Activated CD8-positive, alpha-beta memory T cell treated with anti-CD3 and anti-CD28 coated beads, Interleukin-2, amount 10 ng/mL, durations not matched to agents 7 days and 5 days (primary cell): Measurements from ENCODE around the gene EFNA5. TPM values are rescaled to one million over a fixed set of nuclear protein-coding genes. Genes with fewer than 3 reads are reported as not detected.
"Not testable (repeated sequence)": the region's sequence is repeated elsewhere in the genome, so short reads cannot be mapped to it uniquely, and the experiment has no call there.

ENCODE experiments used
- ATAC-seq: fragments of 150-1000 bp; cut with Tn5 transposase; one replicate; pipeline ENCODE4 v1.10.0; 2021; ENCODE audit warnings: moderate library complexity
- CTCF ChIA-PET: fragments of 350-600 bp; sonication (Branson Sonifier 250); formaldehyde crosslinking; loops from one replicate; lab custom pipeline; 2021; ENCODE audit warnings: antibody characterized with exemption; lab: Charles Lee
- DNase-seq: peaks from one replicate; pipeline ENCODE4 v3.0.0-alpha.2; 2020
- H3K27ac Mint-ChIP-seq: one replicate; pipeline ENCODE4 v1.8.0; 2021; ENCODE audit warnings: mild to moderate bottlenecking, mixed read lengths
- H3K27me3 Mint-ChIP-seq: one replicate; pipeline ENCODE4 v1.8.0; 2021; ENCODE audit warnings: mixed read lengths
- H3K36me3 Mint-ChIP-seq: one replicate; pipeline ENCODE4 v1.8.0; 2021; ENCODE audit warnings: mild to moderate bottlenecking, mixed read lengths
- H3K4me1 Mint-ChIP-seq: one replicate; pipeline ENCODE4 v1.8.0; 2021; ENCODE audit warnings: mixed read lengths
- H3K4me3 Mint-ChIP-seq: one replicate; pipeline ENCODE4 v1.8.0; 2021; ENCODE audit warnings: mild to moderate bottlenecking, moderate library complexity, mixed read lengths
- H3K9me3 Mint-ChIP-seq: one replicate; pipeline ENCODE4 v1.8.0; 2022; ENCODE audit warnings: low read depth, mixed read lengths
- total RNA-seq, 2 experiments: library from RNA; stranded (reverse); gene quantifications; one replicate each; pipeline ENCODE4 v1.2.3, GENCODE V29; 2021

EFNA5 gene
- total RNA-seq, 2 experiments from 2014 or later: not detected

DNA sequence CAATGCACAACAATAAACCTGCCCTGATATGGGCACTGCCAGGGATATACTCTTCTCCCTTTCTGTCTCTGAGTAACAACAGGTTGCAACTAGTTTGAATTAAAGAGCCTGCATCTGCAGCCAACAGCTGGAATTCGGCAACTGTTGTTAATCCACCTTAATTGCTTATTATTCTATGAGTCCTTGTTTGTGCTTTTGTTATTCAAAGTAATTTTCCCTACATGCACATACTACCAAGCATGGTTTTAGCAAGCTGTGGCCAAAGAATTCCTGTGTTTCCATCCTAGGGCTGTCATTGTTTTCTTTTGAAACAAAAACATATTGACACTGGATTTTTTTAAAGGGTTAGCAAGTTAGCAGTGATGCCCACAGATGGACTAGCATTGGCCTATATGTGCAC is 171.5 kb downstream of the EFNA5 start:
- DNase-seq (no peak), ATAC-seq (no peak)
- H3K4me3 Mint-ChIP-seq: no peak overlapping the region
- H3K27me3 Mint-ChIP-seq: peaks cover 11% of the 10 kb centered on the region
- CTCF ChIA-PET: no interaction called here
- H3K9me3 Mint-ChIP-seq: no peaks in the 10 kb centered on the region
- no peak overlapping the region for H3K27ac Mint-ChIP-seq
- H3K36me3 Mint-ChIP-seq: peaks cover 1% of the 10 kb centered on the region
- H3K4me1 Mint-ChIP-seq: peaks cover 13% of the 10 kb centered on the region

DNA sequence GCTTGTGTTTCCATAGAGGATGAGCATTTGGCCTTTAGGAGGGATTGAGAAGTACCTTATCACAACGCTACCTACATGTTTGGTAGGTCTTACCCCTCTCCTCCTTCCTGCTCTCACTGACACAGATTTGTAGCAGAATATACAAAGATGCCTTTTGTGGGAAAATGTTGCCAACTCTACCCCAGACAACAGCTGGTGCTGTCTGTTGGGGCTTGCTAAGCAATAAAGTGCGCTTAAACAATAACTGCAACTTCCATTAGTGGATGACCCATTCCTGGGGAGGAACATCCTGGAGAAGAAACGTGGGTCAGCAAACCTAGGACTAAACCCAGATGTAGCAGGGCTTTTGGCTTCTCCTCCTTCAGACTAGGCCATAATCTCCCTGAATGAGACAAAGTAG is 174.3 kb downstream of the EFNA5 start:
- DNase-seq: no peak

DNA sequence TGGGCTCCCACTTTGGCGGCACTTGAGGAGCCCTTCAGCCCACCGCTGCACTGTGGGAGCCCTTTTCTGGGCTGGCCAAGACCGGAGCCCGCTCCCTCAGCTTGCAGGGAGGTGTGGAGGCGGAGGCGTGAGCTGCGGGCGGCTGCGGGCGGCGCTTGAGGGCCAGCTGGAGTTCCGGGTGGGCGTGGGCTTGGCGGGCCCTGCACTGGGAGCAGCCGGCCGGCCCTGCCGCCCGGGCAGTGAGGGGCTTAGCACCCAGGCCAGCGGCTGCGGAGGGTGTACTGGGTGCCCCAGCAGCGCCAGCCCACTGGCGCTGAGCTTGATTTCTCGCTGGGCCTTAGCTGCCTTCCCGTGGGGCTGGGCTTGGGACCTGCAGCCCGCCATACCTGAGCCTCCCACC is 176.6 kb downstream of the EFNA5 start:
- DNase-seq, H3K4me1 Mint-ChIP-seq, H3K27me3 Mint-ChIP-seq, CTCF ChIA-PET, H3K9me3 Mint-ChIP-seq, ATAC-seq, H3K27ac Mint-ChIP-seq, H3K36me3 Mint-ChIP-seq, H3K4me3 Mint-ChIP-seq: not testable (repeated sequence)

More for the DNA sequence above, 174.3 kb downstream of the EFNA5 start:
- H3K4me1 Mint-ChIP-seq: no peaks in the 10 kb centered on the region
- CTCF ChIA-PET: no interaction called here
- H3K27me3 Mint-ChIP-seq: no peaks in the 10 kb centered on the region
- no peaks in the 10 kb centered on the region for H3K9me3 Mint-ChIP-seq
- no peak overlapping the region for H3K27ac Mint-ChIP-seq
- no peak for ATAC-seq
- no peak overlapping the region for H3K4me3 Mint-ChIP-seq
- H3K36me3 Mint-ChIP-seq: no peaks in the 10 kb centered on the region

DNA sequence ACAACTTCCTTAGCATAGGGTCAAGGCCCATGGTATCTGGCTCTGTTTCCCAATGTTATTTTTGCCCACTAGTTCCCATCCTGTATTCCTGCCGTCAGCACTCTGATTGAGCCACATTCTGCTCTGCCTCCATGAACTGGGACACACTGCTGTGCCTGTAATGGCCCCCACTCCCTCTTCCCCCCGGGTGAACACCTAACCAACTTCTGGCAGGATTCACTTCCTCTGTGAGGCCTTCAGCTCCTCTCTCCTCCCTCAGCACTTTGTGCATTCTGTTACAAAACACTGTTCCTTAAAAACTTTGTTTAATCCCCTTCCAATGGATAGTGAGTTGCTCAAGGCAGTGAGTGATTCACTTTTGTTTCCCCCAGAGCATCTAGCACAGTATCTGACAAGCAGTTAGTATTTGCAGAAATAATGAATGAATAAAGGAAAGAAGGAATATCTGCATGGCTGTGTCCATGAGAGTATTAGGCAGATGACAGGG is 183.6 kb downstream of the EFNA5 start:
- H3K36me3 Mint-ChIP-seq: peaks cover 13% of the 10 kb centered on the region
- no peak for DNase-seq
- H3K4me3 Mint-ChIP-seq: no peak overlapping the region
- H3K27me3 Mint-ChIP-seq: peaks cover 6% of the 10 kb centered on the region
- ATAC-seq: no peak
- H3K27ac Mint-ChIP-seq: no peak overlapping the region
- H3K4me1 Mint-ChIP-seq: peaks cover 23% of the 10 kb centered on the region
- CTCF ChIA-PET: interaction anchor here (1.5 kb wide), 1 partner anchor 86 kb away, joined by 4 read pairs; no protein-coding TSS in a partner anchor
- peaks cover 7% of the 10 kb centered on the region for H3K9me3 Mint-ChIP-seq

DNA sequence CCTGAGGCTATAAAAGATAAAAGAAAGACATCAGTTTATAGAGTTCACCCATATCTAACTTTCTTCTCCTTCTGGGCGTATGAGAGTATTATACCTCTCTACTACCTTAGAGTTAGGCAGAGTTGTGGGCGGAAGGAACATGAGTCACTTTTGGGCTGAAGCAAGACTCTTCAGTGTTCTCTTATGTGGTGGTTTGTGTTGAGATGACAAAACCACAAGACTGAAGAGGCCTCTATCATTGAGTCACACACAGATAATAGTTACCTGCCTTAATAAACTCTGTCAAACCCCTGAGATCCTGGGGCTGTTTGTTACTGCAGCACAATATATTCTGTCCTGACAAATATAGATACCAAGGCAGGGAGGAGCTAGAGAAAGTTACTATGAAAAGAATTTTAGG is 184.2 kb downstream of the EFNA5 start:
- Mint-ChIP-seq H3K36me3 (peaks cover 13% of the 10 kb centered on the region), H3K4me3 (no peak overlapping the region), H3K4me1 (peaks cover 23% of the 10 kb centered on the region), H3K9me3 (peaks cover 7% of the 10 kb centered on the region), H3K27me3 (peaks cover 6% of the 10 kb centered on the region), H3K27ac (peak overlapping the region; percentile 8)
- DNase-seq (peak; percentile 75), ATAC-seq (peak; percentile 99)
- CTCF ChIA-PET: interaction anchor here (1.5 kb wide), 1 partner anchor 86 kb away, joined by 4 read pairs; no protein-coding TSS in a partner anchor

DNA sequence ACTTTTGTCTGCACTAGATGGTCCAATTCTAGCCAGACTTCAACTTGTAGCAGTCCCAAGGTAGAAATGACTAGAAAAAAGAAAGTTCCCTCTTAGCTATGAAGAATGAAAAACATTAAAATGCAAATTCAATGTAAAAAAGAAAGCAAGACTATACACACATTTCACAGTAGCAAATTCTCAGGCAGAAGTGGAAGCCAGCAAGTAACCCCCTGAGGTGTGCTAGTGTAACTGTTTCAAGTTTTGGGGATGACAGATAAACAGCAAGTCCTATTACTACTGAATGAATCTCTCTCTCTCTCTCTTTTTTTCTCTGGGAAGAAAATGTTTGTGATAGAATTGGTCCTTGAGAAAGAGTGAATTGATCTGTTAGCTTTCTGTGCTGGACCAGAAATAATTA is 185.6 kb downstream of the EFNA5 start:
- Mint-ChIP-seq H3K27ac (no peak overlapping the region), H3K4me3 (no peak overlapping the region), H3K36me3 (peaks cover 15% of the 10 kb centered on the region), H3K27me3 (peaks cover 6% of the 10 kb centered on the region), H3K9me3 (peaks cover 7% of the 10 kb centered on the region), H3K4me1 (peaks cover 23% of the 10 kb centered on the region)
- no peak for DNase-seq
- no peak for ATAC-seq
- CTCF ChIA-PET: no interaction called here

DNA sequence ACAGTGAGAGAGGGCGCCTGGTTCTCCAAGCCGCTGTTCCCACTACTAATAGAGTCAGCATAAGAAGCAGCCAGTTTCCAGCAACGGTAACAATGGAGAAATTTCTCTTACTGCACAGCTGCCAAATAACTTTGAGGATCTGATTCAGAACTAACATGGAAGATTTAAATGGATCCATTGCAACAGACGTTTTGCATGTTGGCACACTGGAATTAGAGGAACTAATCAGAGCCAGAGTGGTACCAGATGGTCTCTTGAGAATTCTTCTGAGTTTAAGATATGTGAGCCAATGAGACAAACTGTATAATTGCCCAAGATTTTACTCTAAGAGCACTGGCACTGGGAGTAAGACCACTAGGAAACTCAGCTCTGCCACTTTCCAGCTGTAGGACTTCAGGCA is 186.5 kb downstream of the EFNA5 start:
- DNase-seq (no peak), ATAC-seq (no peak)
- CTCF ChIA-PET: no interaction called here
- peaks cover 6% of the 10 kb centered on the region for H3K27me3 Mint-ChIP-seq
- no peak overlapping the region for H3K27ac Mint-ChIP-seq
- peaks cover 23% of the 10 kb centered on the region for H3K4me1 Mint-ChIP-seq
- H3K4me3 Mint-ChIP-seq: no peak overlapping the region
- H3K36me3 Mint-ChIP-seq: peaks cover 15% of the 10 kb centered on the region
- H3K9me3 Mint-ChIP-seq: peaks cover 7% of the 10 kb centered on the region

DNA sequence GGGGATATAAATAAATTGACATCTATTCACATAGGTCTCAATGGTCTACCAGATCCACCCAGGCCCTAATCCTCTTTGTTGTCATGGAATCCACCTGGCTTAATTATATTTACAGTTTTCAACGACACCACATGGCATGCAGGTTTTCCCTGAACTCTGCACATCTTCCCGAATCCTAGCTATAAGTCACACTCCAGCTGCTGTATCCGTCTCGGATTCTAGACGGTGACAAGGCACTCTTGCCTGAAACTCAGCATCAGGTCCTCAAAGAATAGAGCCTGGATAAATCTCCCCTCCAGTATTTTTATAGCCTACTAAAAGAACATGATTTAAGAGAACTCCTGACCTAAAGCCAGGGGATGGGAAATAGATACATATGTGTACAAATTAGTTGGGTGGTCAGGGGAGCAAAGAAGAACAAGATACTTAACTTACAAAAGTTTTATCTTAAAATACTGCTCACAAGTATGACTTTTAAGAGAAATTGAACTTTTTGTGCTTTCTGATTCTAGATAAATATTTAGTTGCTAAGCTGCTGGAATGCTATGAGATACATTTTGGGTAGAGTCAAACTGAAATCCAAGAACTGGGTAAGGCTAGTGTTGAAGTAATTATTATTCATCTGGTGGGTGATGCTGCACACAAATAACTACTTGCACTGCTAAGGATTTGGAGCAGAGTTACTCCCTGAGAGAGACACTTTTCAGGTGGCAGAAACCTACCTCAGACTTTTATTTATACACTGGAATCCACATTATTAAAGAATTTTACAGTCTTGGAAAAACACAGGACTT is 187.3 kb downstream of the EFNA5 start:
- H3K4me3 Mint-ChIP-seq: no peak overlapping the region
- CTCF ChIA-PET: no interaction called here

DNA sequence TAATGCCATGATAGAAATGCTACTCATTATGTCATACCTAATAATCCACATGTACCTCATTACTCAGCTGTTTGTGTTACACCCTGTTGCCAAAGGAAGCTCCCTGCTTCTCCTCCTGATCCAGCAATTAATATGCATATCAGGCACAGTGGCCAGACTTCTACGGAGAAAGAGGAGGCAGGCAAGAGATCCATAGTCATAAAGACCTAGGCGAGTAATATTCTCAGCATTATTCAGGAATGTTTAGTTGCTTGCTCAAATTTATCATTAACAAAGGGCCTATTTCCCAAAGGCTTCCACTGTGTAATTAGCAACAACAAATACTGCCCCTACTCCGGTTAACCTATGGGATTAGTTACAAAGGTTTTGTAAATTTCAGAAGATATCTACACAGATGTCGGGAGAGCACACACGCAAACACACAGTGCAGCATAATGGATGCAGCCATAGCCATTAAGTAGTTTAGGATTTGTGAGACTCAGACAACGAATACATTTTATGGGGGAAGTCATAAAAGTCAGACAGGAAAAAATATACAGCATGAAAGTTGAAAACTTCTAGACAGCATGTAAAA is 192.6 kb downstream of the EFNA5 start:
- Mint-ChIP-seq H3K27ac (no peak overlapping the region), H3K4me3 (no peak overlapping the region), H3K9me3 (peaks cover 3% of the 10 kb centered on the region), H3K27me3 (peaks cover 2% of the 10 kb centered on the region), H3K4me1 (peaks cover 26% of the 10 kb centered on the region), H3K36me3 (peaks cover 3% of the 10 kb centered on the region)
- no peak for ATAC-seq
- no peak for DNase-seq
- CTCF ChIA-PET: no interaction called here

More for the DNA sequence above, 187.3 kb downstream of the EFNA5 start:
- Mint-ChIP-seq H3K9me3 (peaks cover 7% of the 10 kb centered on the region), H3K27ac (no peak overlapping the region), H3K36me3 (peaks cover 15% of the 10 kb centered on the region), H3K4me1 (peaks cover 23% of the 10 kb centered on the region), H3K27me3 (peaks cover 6% of the 10 kb centered on the region)
- ATAC-seq (no peak), DNase-seq (no peak)

DNA sequence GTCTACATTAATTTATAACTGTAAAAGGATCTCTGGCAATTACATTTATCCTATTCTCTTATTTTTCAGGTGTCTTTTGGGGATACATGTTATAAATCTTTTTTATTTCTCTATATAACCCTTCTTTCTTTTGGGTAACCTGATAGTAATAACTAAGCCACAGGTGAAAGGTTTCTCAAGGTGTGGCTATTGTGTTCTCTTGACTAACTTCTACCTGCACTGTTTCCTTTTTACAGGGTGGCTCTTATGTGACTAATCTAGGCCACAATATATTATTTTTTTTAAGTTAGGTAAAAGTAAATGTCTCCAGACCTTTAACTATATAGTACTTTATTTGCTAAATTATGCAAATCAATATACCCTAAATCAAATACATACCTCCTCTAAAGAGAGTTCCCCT is 193.2 kb downstream of the EFNA5 start:
- no peak overlapping the region for H3K4me3 Mint-ChIP-seq
- H3K27me3 Mint-ChIP-seq: peaks cover 6% of the 10 kb centered on the region
- ATAC-seq (no peak), DNase-seq (no peak)
- CTCF ChIA-PET: interaction anchor here (1.3 kb wide), 1 partner anchor 95 kb away, joined by 7 read pairs; no protein-coding TSS in a partner anchor
- H3K36me3 Mint-ChIP-seq: peaks cover 3% of the 10 kb centered on the region
- peak overlapping the region; percentile 62 for H3K27ac Mint-ChIP-seq
- peaks cover 3% of the 10 kb centered on the region for H3K9me3 Mint-ChIP-seq
- H3K4me1 Mint-ChIP-seq: peaks cover 26% of the 10 kb centered on the region

DNA sequence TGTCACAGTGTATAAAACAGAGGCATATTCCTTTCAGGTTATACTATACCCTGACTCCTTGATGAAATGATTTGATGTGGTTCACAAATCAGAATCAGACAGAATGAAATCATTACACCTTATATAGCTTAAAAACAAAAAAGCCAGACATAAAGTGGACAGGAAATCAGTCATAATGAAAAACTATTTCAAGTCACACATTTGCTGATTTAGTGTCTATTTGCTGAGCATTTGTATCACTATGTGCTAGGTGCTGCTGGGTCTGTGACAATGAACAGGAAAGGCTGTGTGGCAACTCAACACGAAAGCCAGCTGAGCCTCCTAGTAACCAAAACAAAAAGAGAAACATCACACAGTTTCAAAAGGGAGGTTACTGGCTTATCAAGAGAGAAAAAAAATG is 194.0 kb downstream of the EFNA5 start:
- peaks cover 3% of the 10 kb centered on the region for H3K9me3 Mint-ChIP-seq
- peaks cover 3% of the 10 kb centered on the region for H3K36me3 Mint-ChIP-seq
- H3K4me3 Mint-ChIP-seq: no peak overlapping the region
- H3K27ac Mint-ChIP-seq: peak overlapping the region; percentile 62
- peaks cover 26% of the 10 kb centered on the region for H3K4me1 Mint-ChIP-seq
- CTCF ChIA-PET: interaction anchor here (1.3 to 1.5 kb wide), 2 partner anchors 25 to 95 kb away, joined by 4 to 7 read pairs; no protein-coding TSS in a partner anchor
- peak; percentile 94 for ATAC-seq
- H3K27me3 Mint-ChIP-seq: peaks cover 6% of the 10 kb centered on the region
- peak; percentile 78 for DNase-seq

DNA sequence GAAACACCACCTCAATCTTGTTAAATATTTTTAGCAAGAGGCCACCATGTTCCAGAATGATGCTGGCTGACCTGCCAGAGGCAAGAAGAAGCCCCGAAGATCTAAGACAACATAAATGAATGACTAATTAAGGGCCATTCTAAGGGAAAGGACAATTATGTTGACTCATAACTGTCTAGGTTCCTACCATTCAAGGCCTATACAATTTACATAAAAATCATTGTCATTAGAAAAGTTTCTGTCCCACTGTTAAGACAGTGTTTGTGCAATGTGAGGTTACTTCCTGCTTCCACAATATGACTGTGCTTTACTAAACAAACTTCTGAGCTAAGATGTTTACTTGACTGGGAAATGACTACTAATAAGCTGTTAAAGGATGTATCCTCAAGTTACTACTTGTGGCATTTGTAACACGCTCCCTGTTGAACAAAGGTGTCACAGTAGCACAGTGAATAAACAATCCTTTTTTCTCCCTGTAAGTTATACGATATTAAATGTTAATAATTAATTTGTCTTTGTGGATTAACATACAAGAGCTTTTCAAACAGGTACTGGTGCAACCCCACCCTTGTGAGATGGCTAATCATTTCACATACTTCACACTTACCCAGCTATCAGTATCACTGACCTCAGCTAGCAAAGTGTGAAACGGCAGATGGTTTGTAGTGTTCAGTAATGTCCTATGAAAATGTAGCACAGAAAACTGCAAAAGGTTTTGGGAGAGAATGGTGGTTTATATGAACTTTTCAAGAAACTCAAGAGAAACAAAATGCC is 195.8 kb downstream of the EFNA5 start:
- H3K27me3 Mint-ChIP-seq: peaks cover 6% of the 10 kb centered on the region
- H3K9me3 Mint-ChIP-seq: peaks cover 3% of the 10 kb centered on the region
- ATAC-seq: peak; percentile 37
- DNase-seq: no peak
- CTCF ChIA-PET: no interaction called here
- H3K4me1 Mint-ChIP-seq: peaks cover 26% of the 10 kb centered on the region
- H3K36me3 Mint-ChIP-seq: peaks cover 1% of the 10 kb centered on the region
- peak overlapping the region; percentile 65 for H3K27ac Mint-ChIP-seq
- no peak overlapping the region for H3K4me3 Mint-ChIP-seq

DNA sequence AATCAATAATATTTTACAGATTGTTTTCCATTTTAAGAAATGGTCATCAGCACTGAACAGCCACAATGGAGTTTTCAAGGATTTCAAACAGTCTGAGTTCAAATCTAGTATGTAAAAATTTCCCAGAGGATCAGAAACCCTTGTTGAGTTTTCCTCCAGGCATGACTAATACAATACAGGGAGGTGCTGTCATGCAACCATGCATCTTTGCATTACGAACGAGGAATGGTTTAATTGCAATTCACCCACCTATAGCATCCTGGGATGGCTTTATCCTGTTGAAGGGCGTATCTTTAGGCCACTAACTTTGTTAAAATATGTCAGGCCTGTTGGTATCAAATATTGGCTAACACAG is 196.4 kb downstream of the EFNA5 start:
- peaks cover 29% of the 10 kb centered on the region for H3K4me1 Mint-ChIP-seq
- H3K9me3 Mint-ChIP-seq: peaks cover 3% of the 10 kb centered on the region
- CTCF ChIA-PET: no interaction called here
- H3K27ac Mint-ChIP-seq: peak overlapping the region; percentile 53
- H3K27me3 Mint-ChIP-seq: peaks cover 6% of the 10 kb centered on the region
- DNase-seq: no peak
- no peak overlapping the region for H3K4me3 Mint-ChIP-seq
- no peak for ATAC-seq
- H3K36me3 Mint-ChIP-seq: peaks cover 1% of the 10 kb centered on the region
